GM23338 (cell line): ENCODE results near the gene CLIC5. TPM values are rescaled to one million over a fixed set of nuclear protein-coding genes. Genes with fewer than 3 reads are reported as not detected.

ENCODE experiments used
- ATAC-seq: fragments of 200-7000 bp; cut with Tn5 transposase; 3 replicates; pipeline ENCODE4 v1.9.1; 2020
- DNase-seq: peaks from one replicate; pipeline ENCODE4 v3.0.0-alpha.2; 2015; ENCODE audit warnings: low spot score
- H2AFZ ChIP-seq: fragments of 200-600 bp; sonication (generic); 2 replicates; pipeline ENCODE4 v1.8.0; 2016; ENCODE audit warnings: antibody characterized with exemption, mild to moderate bottlenecking, moderate library complexity
- H3F3A ChIP-seq: fragments of 200-600 bp; sonication (generic); replicated peaks from 2 replicates; pipeline ENCODE4 v1.8.0; 2017; ENCODE audit warnings: antibody characterized with exemption, mixed run types, low read depth
- H3K27ac ChIP-seq: fragments of 200-600 bp; sonication (generic); 2 replicates; pipeline ENCODE4 v1.6.1; 2016; ENCODE audit warnings: low read depth
- H3K27me3 ChIP-seq: fragments of 200-600 bp; sonication (generic); 2 replicates; pipeline ENCODE4 v1.8.0; 2016; ENCODE audit warnings: mild to moderate bottlenecking, mixed run types, moderate library complexity; ENCODE audit not compliant: insufficient read depth
- H3K36me3 ChIP-seq: fragments of 200-600 bp; sonication (generic); 2 replicates; pipeline ENCODE4 v1.8.0; 2016; ENCODE audit warnings: mild to moderate bottlenecking; ENCODE audit not compliant: insufficient read depth
- H3K4me1 ChIP-seq: fragments of 200-600 bp; sonication (generic); 2 replicates; pipeline ENCODE4 v1.8.0; 2016; ENCODE audit warnings: mild to moderate bottlenecking, moderate library complexity; ENCODE audit not compliant: insufficient read depth
- H3K4me2 ChIP-seq: fragments of 200-600 bp; sonication (generic); 2 replicates; pipeline ENCODE4 v1.7.1; 2017; ENCODE audit warnings: mixed run types
- H3K4me3 ChIP-seq: fragments of 200-600 bp; sonication (generic); 2 replicates; pipeline ENCODE4 v1.6.1; 2016; ENCODE audit warnings: mixed run types
- H3K79me2 ChIP-seq: fragments of 200-600 bp; sonication (generic); replicated peaks from 2 replicates; pipeline ENCODE4 v1.8.0; 2017; ENCODE audit warnings: mild to moderate bottlenecking; ENCODE audit not compliant: insufficient read depth
- H3K9me2 ChIP-seq: fragments of 200-600 bp; sonication (generic); 2 replicates; pipeline ENCODE4 v1.8.0; 2017; ENCODE audit not compliant: insufficient read depth
- H4K20me1 ChIP-seq: fragments of 200-600 bp; sonication (generic); replicated peaks from 2 replicates; pipeline ENCODE4 v1.8.0; 2017; ENCODE audit warnings: mild to moderate bottlenecking; ENCODE audit not compliant: insufficient read depth
- H3K27ac Mint-ChIP-seq: 2 replicates; pipeline ENCODE4 v1.8.0; 2020; ENCODE audit warnings: inconsistent platforms, mild to moderate bottlenecking, moderate library complexity, mixed read lengths
- H3K27me3 Mint-ChIP-seq: 3 replicates; pipeline ENCODE4 v1.8.0; 2022; ENCODE audit warnings: low read depth, mild to moderate bottlenecking, moderate library complexity, mixed read lengths, inconsistent platforms; ENCODE audit not compliant: insufficient read depth, poor library complexity
- H3K36me3 Mint-ChIP-seq: 3 replicates; pipeline ENCODE4 v1.8.0; 2021; ENCODE audit warnings: low read depth, mild to moderate bottlenecking, inconsistent platforms, moderate library complexity, mixed read lengths
- H3K4me1 Mint-ChIP-seq: 3 replicates; pipeline ENCODE4 v1.8.0; 2020; ENCODE audit warnings: mild to moderate bottlenecking, inconsistent platforms, mixed read lengths
- H3K4me3 Mint-ChIP-seq: 3 replicates; pipeline ENCODE4 v1.8.0; 2021; ENCODE audit warnings: moderate library complexity, mild to moderate bottlenecking, inconsistent platforms, mixed read lengths
- H3K9me3 Mint-ChIP-seq: 3 replicates; pipeline ENCODE4 v1.8.0; 2020; ENCODE audit warnings: moderate library complexity, mild to moderate bottlenecking, inconsistent platforms, mixed read lengths
- CREB1 ChIP-seq: fragments of 250-450 bp; sonication (Bioruptor Pico); IDR thresholded peaks from 2 replicates; pipeline ENCODE4 v1.5.0; 2020; ENCODE audit warnings: low read depth, mild to moderate bottlenecking, moderate library complexity
- CTCF ChIP-seq, 2 experiments: fragments of 200-600 bp in 1 of 2; sonication (generic) in 1 of 2; conservative IDR thresholded peaks; 2 replicates each; pipeline versions ENCODE4 v1.5.1 to v1.6.1; 2016 to 2017; ENCODE audit warnings: antibody characterized with exemption in 2 of 2, low read depth in 2 of 2, mild to moderate bottlenecking in 2 of 2, moderate library complexity in 1 of 2
- EZH2 ChIP-seq: fragments of 200-600 bp; sonication (generic); IDR thresholded peaks from one replicate; pipeline ENCODE4 v1.8.0; 2017; ENCODE audit warnings: antibody characterized with exemption, mild to moderate bottlenecking, low read depth; ENCODE audit not compliant: unreplicated experiment
- EZH2phosphoT487 ChIP-seq: fragments of 200-600 bp; sonication (generic); IDR thresholded peaks from one replicate; pipeline ENCODE4 v1.8.1; 2018; ENCODE audit warnings: antibody characterized with exemption; ENCODE audit not compliant: unreplicated experiment
- JUNB ChIP-seq: IDR thresholded peaks from one replicate; pipeline ENCODE4 v1.6.1; 2016; ENCODE audit warnings: antibody characterized with exemption; ENCODE audit not compliant: unreplicated experiment
- NANOG ChIP-seq: IDR thresholded peaks from 2 replicates; pipeline ENCODE4 v1.6.1; 2016; ENCODE audit warnings: antibody characterized with exemption, borderline replicate concordance
- POLR2AphosphoS5 ChIP-seq: IDR thresholded peaks from 2 replicates; pipeline ENCODE4 v1.6.1; 2016; ENCODE audit warnings: antibody characterized with exemption, low read depth
- REST ChIP-seq: IDR thresholded peaks from one replicate; pipeline ENCODE4 v1.6.1; 2018; ENCODE audit warnings: antibody characterized with exemption; ENCODE audit not compliant: unreplicated experiment
- STAT1 ChIP-seq: IDR thresholded peaks from one replicate; pipeline ENCODE4 v1.6.1; 2016; ENCODE audit warnings: antibody characterized with exemption; ENCODE audit not compliant: unreplicated experiment
- ZNF114 ChIP-seq: fragments of 250-450 bp; sonication (Bioruptor Pico); IDR thresholded peaks from 2 replicates; pipeline ENCODE4 v1.5.0; 2020; ENCODE audit warnings: mild to moderate bottlenecking, moderate library complexity
- ZNF331 ChIP-seq: fragments of 250-450 bp; sonication (Bioruptor Pico); IDR thresholded peaks from 2 replicates; pipeline ENCODE4 v1.5.0; 2020; ENCODE audit warnings: low read depth, mild to moderate bottlenecking, moderate library complexity
- ZNF462 ChIP-seq: fragments of 250-450 bp; sonication (Bioruptor Pico); IDR thresholded peaks from 2 replicates; pipeline ENCODE4 v1.5.0; 2020; ENCODE audit warnings: mild to moderate bottlenecking, moderate library complexity
- polyA plus RNA-seq: library from polyadenylated mRNA; unstranded; fragments of >200 nt; fragmentation: Nextera tagmentation; extraction: Ambion mirVana; gene quantifications from 2 replicates; pipeline ENCODE4 v1.2.1, GENCODE V29; 2016
- total RNA-seq: library from RNA; depleted of rRNA; stranded (reverse); fragments of >200 nt; shearing (Covaris generic); gene quantifications from 2 replicates; pipeline ENCODE4 v1.2.3, GENCODE V29; 2014
- TF ChIP-seq, protein P1 (sequence below): IDR thresholded peaks from 2 replicates; pipeline ENCODE4 v1.6.1; 2016; ENCODE audit warnings: antibody characterized with exemption

The CLIC5 gene
- total and polyA plus RNA-seq, 2 experiments from 2014 or later: 0.08 TPM; not detected in 1

GRCh38 chr6:45895569-45895968 lies 120.1 kb downstream of the CLIC5 start:
- H3K36me3 Mint-ChIP-seq: no peaks in the 10 kb centered on the region
- no peaks in the 10 kb centered on the region for H4K20me1 ChIP-seq
- no peak overlapping the region for H3K27ac Mint-ChIP-seq
- H3K79me2 ChIP-seq: no peaks in the 10 kb centered on the region
- H3K4me3 ChIP-seq: no peak overlapping the region
- ATAC-seq (no peak), DNase-seq (no peak)
- H3K9me3 Mint-ChIP-seq: no peaks in the 10 kb centered on the region
- H3K36me3 ChIP-seq: no peaks in the 10 kb centered on the region
- peaks cover 6% of the 10 kb centered on the region; the same call in 1 of the 2 replicates for H3K9me2 ChIP-seq
- no peaks in the 10 kb centered on the region for H3K27me3 ChIP-seq
- TF ChIP-seq STAT1 (no peak), EZH2phosphoT487 (no peak), CTCF (conservative IDR thresholded peaks at IDR 0.05; ENCODE audit: low read depth in 2 of 2) (no peak), REST (no peak), JUNB (no peak), ZNF114 (CRISPR knock-in tag) (no peak), CREB1 (CRISPR knock-in tag) (no peak), ZNF331 (CRISPR knock-in tag) (no peak), EZH2 (no peak), NANOG (no peak), POLR2AphosphoS5 (no peak), ZNF462 (CRISPR knock-in tag) (no peak)
- TF ChIP-seq, protein P1, sequence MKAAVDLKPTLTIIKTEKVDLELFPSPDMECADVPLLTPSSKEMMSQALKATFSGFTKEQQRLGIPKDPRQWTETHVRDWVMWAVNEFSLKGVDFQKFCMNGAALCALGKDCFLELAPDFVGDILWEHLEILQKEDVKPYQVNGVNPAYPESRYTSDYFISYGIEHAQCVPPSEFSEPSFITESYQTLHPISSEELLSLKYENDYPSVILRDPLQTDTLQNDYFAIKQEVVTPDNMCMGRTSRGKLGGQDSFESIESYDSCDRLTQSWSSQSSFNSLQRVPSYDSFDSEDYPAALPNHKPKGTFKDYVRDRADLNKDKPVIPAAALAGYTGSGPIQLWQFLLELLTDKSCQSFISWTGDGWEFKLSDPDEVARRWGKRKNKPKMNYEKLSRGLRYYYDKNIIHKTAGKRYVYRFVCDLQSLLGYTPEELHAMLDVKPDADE: no peak
- H3K27ac ChIP-seq: no peak overlapping the region
- peaks cover 20% of the 10 kb centered on the region for H3K4me1 ChIP-seq
- H2AFZ ChIP-seq: no peak overlapping the region; the same call in 1 of the 2 replicates
- peaks cover 19% of the 10 kb centered on the region for H3K4me1 Mint-ChIP-seq
- no peak overlapping the region for H3K4me2 ChIP-seq
- H3K4me3 Mint-ChIP-seq: no peak overlapping the region
- no peaks in the 10 kb centered on the region for H3F3A ChIP-seq
- no peaks in the 10 kb centered on the region for H3K27me3 Mint-ChIP-seq
